GM21526 (cell line): ENCODE data around the gene CNTN4.

ENCODE experiments used
- ATAC-seq: cut with Tn5 transposase; IDR thresholded peaks from one replicate; pipeline ENCODE4 v1.9.1; 2021; ENCODE audit warnings: moderate library complexity; ENCODE audit not compliant: unreplicated experiment, low FRiP score

Gene CNTN4

DNA sequence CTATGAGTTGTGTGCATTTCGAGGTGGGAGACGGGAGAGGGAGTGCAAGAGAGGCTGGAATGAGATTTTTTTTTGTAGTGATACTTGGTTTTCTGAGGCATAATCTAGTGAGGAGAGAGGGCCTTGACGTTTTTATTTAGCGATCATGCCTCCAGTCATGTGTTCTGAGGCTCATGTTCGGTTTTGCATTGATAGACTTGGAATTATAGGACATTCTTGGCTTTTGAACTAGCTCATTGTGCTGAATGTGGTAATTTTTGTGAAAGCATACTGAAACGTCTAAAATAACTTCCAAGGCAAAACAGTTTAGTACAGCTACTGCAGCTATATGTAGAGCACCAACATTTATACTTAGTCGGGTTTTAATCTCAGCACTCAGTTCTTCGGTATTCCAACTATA, 408.1 kb downstream of the CNTN4 start:
- ATAC-seq, result no peak

GRCh38 chr3:2510591-2511145, 412.0 kb downstream of the CNTN4 start:
- no peak for ATAC-seq

DNA sequence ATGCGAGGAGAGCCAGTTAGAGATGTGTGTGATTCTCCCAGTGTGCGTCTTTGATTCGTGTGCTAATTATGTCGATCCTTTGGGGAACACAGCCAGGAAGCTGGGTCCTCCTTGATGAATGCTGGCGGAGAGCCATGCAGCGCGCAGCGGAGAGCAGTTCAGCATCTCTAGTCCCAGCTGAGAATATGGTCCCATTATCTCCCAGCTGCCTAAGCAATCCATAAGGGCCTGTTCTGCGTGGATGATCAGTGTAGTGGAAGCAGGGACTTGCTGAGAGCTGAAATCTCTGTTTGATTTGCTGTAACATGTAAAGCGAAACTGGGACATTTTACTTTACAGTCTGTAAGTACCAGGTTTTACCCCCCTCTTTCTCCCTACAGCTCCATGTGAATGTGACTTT, 412.7 kb downstream of the CNTN4 start:
- ATAC-seq, result no peak

GRCh38 chr3:2512881-2513280, 414.2 kb downstream of the CNTN4 start:
- no peak for ATAC-seq

DNA sequence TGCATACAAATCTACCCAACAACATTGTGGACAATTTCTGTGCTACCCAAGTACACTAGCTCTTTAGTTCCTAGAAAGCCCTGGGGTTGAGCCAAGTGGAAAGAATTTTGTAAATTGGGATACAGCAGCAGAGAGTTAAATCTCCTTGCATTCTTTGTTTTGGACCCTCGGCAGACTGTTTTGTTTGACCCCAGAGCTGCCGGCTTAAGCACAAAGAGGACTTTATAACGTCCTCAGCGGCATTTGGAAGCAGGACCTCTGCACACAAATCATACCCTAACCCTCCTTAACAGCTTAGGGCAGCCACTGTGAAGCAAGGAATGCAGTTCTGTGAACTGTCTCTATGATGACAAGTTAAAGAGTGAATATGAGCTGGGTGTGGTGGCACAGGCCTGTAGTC, 415.3 kb downstream of the CNTN4 start:
- ATAC-seq, result no peak

GRCh38 chr3:2516762-2517441, 418.2 kb downstream of the CNTN4 start:
- ATAC-seq, result no peak

GRCh38 chr3:2517500-2518172, 419.0 kb downstream of the CNTN4 start:
- ATAC-seq, result no peak

DNA sequence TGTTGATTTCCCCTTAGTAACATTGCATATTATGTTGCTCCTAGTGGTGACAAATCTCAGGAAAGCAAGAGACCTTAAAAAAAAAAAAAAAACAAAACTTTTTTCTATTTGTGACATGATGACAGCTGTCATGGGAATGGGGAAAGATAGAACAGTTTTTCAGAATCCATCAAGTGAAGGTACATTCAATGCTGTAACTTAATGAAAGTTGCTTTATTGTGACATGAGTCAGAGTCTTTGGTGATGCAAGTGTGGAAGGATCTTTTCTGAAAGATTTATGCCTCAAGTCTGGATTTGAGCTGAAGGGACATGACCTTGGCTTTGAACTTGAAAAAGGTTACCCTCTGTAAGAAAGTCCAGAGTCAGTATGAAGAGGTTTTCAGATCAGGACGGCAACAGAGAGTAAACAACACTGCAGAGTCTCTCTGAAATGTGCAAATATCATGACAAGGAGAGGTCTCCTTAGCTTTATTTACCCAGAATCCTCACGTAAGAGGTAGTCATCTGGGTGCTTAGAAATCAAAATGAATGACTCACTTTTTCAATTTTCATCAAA, 424.7 kb downstream of the CNTN4 start:
- no peak for ATAC-seq

GRCh38 chr3:2525968-2526367, 427.3 kb downstream of the CNTN4 start:
- no peak for ATAC-seq

GRCh38 chr3:2526926-2527325, 428.3 kb downstream of the CNTN4 start:
- ATAC-seq, result peak; percentile 19

- ATAC-seq, result peak; percentile 80
These were observed 428.7 kb downstream of the CNTN4 start for GRCh38 chr3:2527328-2527727.

DNA sequence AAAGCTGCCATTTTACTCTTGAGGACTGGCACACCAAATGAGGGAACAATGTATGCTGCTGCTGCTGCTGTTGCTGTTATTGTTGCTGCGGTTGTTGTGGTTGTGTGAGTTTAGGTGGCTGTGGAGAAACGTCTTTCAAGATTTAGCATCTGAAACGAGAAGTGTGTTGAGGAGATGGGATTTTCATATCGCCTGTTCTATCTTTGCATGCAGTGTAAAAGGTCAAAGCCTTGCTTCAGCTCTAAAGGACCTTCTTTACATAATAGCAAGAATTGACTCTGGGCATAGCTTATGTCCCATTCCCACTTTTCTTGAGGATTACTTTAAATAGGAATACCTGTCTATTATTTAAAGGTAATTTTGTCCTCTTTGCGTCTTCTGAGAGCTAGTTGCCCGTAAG, 436.1 kb downstream of the CNTN4 start:
- ATAC-seq, result peak; percentile 74

DNA sequence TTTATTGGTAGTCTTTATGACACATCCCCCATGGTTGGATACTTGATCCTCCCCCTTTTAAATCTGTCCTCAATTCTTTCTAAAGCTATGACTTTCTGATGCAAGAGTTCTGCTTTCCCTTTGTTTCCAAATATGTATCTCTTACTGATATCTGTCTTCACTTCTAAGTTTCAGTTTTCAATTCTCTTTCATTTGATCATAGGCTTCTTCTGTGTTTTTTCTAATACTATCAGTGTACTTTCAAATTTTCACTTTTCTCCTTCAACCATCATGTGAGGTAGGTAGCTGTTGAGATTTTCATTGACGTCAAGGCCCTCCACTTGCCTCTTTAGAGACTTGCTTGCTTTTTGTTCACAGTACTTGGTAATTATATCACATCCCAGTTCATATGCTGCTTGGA, 436.5 kb downstream of the CNTN4 start:
- peak; percentile 80 for ATAC-seq

- no peak for ATAC-seq
These were observed 437.9 kb downstream of the CNTN4 start for GRCh38 chr3:2536575-2536974.

DNA sequence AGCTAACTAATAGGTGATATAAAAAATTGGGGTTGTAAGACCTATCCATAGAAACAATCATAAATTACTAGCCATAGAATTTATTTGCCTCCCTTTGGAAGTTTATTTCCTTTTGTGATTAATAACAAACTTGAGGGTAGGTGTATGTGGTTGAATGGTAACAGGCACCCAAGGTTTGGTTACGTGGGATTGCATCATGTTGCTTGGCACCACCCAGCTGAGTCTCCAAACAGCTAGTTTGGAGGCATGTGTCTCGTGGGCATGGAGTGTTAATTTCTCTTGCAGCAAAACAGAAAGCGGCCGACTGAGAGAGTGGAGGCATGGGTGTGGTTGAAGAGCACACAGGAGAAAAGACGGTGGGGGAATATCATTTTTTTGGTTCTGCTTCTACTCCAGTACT, 441.4 kb downstream of the CNTN4 start:
- ATAC-seq, result no peak

GRCh38 chr3:2543247-2543646, 444.6 kb downstream of the CNTN4 start:
- ATAC-seq, result no peak

DNA sequence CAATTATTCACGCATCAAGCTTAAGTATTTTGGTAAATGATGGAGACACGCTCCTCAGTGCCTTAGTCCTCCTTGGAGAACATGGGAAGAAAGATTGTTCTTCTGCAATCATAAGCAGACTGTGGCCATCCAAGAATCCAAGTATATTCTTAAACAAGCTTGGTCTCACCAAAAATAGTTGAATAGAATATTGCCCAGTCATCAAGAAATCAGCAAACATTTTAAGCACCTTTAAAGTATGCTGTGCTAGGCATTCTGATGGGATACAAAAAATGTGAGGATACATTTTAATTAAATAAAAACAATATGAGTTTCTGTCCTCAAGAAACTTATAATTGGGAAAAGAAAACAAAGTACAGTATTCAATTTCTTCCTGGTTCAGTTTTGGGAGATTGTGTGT, 445.5 kb downstream of the CNTN4 start:
- ATAC-seq, result no peak

GRCh38 chr3:2544718-2545117, 446.1 kb downstream of the CNTN4 start:
- ATAC-seq, result no peak

- ATAC-seq, result no peak
These were observed 448.4 kb downstream of the CNTN4 start for GRCh38 chr3:2547049-2547448.

DNA sequence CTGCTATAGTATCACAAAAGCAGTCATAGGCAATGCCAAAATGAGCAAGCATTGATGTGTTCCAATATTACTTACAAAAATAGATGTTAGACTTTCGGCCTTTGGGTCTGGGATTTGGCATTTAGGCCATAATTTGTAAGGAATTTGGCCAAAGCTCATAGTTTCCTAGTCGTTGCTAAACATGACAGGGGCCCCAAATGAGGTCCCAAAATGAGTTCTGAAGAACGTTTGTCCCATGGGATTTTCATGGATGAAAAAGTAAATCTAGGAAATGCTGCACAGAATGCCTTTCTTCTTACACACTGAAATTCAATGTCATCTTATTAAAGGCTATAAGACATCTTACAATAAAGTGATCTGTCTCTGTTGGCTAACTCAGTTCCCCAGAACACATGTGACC, 456.0 kb downstream of the CNTN4 start:
- ATAC-seq, result no peak

DNA sequence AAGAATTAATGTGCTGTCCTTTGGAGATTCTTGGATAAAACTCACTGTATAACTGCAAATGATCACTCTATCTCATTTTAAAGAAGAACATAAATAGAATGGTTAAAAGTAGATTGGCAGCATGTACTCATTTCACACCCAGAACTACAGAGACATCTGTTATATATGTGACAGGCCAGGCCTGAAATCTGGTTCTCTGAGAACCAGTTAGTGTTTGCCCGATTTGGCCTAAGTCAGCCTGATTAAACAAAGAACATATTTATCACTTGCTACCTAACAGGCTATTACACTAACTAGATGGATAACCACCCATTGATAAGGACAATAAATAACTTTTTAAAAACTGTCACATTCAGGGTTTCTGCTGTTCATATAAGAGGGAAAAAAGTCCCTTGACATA, 460.1 kb downstream of the CNTN4 start:
- no peak for ATAC-seq

GRCh38 chr3:2567451-2567850, 468.8 kb downstream of the CNTN4 start:
- no peak for ATAC-seq
